ENCODE measurements around the gene TMEM63C.

GRCh38 chr14:77286576-77286975, 105.0 kb downstream of the TMEM63C start:
- no peak for TF ChIP-seq CTCF (IDR thresholded peaks at IDR 0.05)
- no peak for TF ChIP-seq POLR2A (IDR thresholded peaks at IDR 0.05)
